DOHH2 (cell line): ENCODE results near the gene ANKRD60.

Experiments
- CTCF ChIP-seq: fragments of 200-600 bp; sonication (generic); IDR thresholded peaks from one replicate; pipeline ENCODE4 v1.5.1; 2014; ENCODE audit warnings: antibody characterized with exemption, mild to moderate bottlenecking, low read depth, low read length; ENCODE audit not compliant: poor library complexity, severe bottlenecking
- EZH2phosphoT487 ChIP-seq: fragments of 200-600 bp; sonication (generic); IDR thresholded peaks from 2 replicates; pipeline ENCODE4 v1.6.1; 2017; ENCODE audit warnings: borderline replicate concordance, mild to moderate bottlenecking, antibody characterized with exemption, low read length, moderate library complexity, mixed read lengths

- TF ChIP-seq CTCF (no peak), EZH2phosphoT487 (no peak)
These were observed 14.7 kb downstream of the ANKRD60 start for GRCh38 chr20:58213716-58214115.
